Stimulated activated CD8-positive, alpha-beta memory T cell treated with anti-CD3 and anti-CD28 coated beads, Interleukin-4, amount 100 ng/mL, for 48 hours (primary cell): ENCODE data around the gene ZACN.
"Not testable (repeated sequence)": the region's sequence is repeated elsewhere in the genome, so short reads cannot be mapped to it uniquely, and the experiment has no call there.

Experiments used
- DNase-seq: peaks from one replicate; pipeline ENCODE4 v3.0.0-alpha.2; 2020

The ZACN gene

DNA sequence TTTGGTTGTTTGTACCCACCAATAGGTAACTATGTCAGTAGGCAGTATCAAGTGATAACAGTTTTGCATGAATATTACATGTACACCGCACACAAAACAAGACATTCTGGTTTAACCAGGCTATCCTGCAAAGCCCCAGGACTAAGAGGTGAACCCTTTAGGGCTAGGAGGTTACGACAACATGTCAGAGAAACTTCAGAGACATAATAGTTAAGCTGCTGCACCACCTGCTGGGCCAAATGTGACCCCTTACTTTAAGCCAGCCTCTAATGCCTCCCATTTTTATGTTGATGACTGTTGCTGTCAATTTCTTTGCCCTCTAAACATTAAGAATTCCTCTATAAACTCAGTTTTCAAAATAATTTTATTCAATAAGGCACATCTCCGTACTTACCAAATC lies 22.1 kb upstream of the ZACN start:
- no peak for DNase-seq

DNA sequence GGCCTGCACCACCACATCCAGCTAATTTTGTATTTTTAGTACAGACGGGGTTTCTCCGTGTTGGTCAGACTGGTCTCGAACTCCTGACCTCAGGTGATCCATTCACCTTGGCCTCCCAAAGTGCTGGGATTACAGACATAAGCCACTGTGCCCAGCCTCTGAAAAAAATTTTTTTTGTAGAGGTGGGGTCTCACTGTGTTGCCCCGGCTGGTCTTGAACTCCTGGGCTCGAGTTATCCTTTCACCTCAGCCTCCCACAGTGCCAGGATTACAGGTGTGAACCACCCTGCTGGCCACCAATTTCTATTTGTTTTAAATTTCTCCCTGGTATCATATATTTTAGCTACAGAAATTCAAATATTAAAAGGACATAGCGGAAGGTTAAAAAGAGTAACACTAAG lies 20.7 kb upstream of the ZACN start:
- not testable (repeated sequence) for DNase-seq

DNA sequence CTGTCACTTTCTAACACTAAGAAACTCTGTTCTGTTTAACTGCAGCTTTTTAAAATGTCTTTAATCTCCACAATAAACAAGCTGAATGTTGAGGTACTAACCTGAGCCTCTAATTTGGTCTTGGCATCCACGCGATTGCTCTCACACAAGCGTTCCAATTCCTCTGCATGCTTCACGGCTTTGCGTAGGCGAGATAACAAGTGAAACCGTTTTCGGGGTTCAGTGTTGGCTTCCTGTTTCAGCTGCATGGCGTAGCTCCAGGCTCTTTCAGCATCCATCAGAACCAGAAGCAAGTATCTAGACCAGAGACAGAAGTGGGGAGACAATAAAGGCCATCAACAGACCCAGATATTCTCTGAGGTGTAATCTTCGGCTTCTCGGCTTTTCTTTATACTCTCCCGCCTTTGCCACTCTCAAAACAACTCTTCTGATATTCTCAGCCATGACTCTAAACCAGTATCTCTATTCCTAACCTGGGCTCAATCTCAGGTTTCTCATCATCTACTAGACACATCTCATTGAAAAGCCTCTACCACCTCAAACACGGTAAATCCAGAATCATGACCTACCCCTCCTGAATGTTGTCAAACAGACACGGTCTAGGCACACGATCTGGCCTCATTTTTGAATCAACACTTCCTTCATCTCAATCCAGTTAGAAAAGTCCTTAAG lies 15.0 kb upstream of the ZACN start:
- DNase-seq: peak; percentile 62

DNA sequence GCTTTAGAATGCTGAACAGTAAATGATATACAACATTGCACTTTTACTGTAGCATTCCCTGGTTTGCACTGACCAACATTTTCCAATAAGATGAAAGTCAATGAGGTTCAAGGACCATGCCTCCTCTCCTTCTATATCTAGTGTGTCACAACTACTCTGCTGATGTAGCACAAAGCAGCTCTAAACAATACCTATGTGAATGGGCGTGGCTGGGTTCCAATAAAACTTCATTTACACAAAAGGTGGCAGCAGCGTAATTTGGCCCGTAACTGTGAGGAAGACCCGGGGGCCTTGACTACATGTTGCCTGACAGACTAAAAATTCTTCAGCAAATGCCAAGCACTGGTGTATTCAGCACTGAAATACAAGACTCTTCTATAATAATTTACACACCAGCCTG lies 13.2 kb upstream of the ZACN start:
- no peak for DNase-seq

DNA sequence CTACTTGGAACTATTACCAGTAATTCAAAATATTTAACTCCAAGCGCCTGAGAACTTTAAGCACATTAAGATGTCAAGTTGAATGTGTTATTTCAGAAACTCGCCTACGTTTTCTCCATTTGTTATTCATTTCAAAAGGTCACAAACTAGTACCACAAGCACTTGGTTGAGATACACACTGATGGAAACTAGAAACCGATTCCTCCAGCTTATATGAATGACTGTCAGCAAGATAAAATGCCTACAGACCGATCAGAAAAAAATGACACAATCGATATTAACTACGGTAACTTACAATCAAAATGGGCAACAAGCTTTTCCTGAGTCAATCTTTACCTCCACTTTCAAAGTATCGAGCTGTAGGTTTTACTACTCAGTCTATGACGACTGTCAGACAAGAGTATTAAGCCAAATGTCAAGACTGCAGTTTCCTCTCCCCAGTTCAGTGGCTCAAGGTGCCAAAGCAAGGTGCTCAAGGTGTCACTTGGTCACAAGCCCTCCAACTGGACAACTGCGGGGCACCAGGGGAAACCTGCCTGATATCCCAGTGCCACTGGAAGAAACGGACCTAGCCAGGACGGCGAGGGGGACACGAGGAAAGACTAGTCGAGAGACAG lies 7.3 kb upstream of the ZACN start:
- DNase-seq: peak; percentile 63

DNA sequence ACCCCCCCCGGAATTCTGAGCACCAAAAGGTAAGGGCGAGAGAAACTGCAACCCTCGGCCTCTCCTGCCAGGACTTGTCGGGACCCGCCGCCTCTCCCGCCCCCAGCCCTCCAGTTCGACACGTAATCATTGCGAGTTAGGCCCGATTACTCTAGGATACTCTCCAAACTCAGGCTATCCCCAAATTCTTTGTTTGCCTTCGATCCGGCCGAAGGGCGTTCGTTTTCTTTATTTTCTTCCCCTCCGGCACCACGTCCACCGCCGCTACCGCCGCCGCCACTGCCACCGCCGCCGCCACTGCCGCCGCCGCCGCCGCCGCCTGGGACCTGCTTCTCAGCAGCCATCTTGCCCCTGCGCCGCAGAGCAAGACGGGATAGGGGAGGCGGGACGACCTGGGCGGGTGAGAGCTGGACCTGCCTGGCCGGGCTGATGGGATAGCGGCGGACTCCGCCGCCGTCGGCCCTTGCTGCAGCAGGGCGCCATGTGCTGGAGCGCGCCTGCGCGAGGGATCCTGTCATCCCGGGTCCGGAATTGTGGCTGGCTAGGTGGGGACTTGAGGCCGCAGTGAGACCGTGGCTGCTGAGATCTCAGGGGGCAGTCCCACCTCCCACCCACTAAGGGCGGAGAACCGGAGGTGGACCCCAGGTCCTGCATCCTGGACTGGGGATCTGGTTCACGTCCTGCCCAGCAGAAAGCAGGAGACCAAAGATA lies 6.7 kb upstream of the ZACN start, which contains the start of gene SRP68:
Gene SRP68 (minus strand): TSS at position 370 of the 711 bp plus-strand sequence. CDS start 26 bp downstream, at position 344.
- peak; percentile 90 for DNase-seq

DNA sequence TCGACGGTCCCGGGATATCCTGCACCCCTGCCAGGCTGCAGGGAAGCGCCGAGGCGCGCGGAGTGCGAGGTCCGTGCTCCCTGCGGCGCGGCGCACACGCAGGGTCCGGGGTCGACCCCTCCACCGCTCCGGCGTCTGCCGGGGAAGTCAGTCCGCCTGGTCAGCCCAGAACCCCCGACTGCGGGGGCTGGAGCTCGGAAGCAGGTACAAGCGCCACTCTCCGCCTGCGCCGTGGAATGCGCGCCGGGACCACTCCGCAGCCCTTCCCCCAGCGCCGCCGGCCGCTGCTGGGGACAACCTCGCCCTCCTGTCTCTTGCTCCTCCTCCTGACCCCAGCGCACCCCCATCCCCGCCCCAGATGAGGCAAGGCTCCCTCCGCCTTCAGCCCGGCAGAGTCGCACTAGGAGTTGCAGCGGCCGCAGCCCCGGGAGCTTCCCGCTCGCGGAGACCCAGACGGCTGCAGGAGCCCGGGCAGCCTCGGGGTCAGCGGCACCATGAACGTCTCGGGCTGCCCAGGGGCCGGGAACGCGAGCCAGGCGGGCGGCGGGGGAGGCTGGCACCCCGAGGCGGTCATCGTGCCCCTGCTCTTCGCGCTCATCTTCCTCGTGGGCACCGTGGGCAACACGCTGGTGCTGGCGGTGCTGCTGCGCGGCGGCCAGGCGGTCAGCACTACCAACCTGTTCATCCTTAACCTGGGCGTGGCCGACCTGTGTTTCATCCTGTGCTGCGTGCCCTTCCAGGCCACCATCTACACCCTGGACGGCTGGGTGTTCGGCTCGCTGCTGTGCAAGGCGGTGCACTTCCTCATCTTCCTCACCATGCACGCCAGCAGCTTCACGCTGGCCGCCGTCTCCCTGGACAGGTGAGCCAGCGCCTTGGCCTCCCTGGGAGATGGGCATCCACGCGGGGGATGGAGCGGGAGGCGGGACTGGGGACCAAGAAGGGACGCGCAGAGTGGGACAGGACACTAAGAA lies 4.3 kb upstream of the ZACN start, which contains the start of gene GALR2:
Gene GALR2 (plus strand): TSS at position 392 of the 974 bp plus-strand sequence. CDS start 103 bp downstream, at position 495.
- DNase-seq: no peak

DNA sequence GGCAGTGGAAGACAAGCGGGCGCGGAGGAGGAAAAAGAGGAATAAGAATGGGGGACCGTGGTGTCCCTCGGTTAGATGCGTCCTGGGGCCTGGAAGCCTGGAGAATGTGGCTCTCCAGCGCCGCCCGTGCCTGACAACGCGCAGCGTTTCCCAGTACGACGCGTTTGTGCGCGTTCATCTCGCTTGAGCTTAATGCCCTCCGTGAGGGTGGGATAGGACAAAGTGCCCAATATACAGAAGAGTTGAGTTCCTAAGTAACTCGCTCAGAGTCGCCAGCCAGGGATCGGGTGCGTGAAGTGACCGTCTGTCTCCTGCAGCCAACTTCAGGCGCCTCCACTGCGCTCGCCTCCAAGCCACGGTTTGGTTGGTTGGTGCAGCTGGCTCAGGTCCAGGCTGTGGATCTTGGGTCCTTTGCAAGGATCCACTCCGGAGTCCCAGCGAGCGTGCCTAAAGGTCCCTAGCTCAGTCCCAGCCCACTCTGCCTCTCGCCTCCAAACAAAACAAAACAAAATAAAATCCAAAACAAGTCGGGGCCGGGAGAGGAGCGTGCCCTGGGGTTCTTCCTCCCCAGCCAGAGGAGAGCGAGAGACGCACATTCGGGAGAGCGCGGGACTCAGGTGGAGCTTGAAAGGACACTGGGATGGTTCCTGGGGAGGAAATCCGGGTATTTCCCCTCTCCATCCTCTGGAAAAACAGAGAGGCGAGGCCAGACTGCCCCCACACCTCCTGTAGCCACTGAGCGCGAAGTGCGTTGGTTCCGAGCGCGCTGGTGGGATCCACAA lies 3.4 kb upstream of the ZACN start:
- peak; percentile 50 for DNase-seq

DNA sequence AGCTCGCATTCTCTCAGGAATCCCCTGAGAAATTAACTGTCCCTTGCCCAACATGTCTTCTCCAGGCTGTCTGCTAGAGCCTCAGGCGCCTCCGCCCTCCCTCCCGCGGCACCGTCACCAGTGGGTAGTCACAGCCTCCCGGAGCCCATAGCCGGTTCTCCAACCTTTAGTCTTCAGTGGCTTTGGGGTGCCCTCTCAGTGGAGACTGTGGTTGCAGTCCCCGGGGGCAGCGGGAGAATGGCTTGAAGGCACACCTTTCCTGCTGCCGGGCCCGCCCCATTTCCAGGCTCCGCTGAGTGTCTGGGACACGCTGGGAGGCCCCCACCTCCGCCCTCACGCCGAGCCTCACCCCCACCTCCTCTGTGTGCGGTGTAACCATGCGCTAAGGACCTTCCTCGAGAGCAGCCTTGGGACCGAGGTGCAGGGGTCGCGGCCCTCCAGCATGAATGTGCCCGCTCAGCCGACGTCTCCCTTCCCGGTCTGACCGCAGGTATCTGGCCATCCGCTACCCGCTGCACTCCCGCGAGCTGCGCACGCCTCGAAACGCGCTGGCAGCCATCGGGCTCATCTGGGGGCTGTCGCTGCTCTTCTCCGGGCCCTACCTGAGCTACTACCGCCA lies 2.7 kb upstream of the ZACN start:
- DNase-seq: no peak

DNA sequence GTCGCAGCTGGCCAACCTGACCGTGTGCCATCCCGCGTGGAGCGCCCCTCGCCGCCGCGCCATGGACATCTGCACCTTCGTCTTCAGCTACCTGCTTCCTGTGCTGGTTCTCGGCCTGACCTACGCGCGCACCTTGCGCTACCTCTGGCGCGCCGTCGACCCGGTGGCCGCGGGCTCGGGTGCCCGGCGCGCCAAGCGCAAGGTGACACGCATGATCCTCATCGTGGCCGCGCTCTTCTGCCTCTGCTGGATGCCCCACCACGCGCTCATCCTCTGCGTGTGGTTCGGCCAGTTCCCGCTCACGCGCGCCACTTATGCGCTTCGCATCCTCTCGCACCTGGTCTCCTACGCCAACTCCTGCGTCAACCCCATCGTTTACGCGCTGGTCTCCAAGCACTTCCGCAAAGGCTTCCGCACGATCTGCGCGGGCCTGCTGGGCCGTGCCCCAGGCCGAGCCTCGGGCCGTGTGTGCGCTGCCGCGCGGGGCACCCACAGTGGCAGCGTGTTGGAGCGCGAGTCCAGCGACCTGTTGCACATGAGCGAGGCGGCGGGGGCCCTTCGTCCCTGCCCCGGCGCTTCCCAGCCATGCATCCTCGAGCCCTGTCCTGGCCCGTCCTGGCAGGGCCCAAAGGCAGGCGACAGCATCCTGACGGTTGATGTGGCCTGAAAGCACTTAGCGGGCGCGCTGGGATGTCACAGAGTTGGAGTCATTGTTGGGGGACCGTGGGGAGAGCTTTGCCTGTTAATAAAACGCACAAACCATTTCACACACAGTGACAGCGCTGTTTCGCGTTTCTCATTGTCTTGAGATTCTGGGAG lies 2.0 kb upstream of the ZACN start:
- peak; percentile 45 for DNase-seq

DNA sequence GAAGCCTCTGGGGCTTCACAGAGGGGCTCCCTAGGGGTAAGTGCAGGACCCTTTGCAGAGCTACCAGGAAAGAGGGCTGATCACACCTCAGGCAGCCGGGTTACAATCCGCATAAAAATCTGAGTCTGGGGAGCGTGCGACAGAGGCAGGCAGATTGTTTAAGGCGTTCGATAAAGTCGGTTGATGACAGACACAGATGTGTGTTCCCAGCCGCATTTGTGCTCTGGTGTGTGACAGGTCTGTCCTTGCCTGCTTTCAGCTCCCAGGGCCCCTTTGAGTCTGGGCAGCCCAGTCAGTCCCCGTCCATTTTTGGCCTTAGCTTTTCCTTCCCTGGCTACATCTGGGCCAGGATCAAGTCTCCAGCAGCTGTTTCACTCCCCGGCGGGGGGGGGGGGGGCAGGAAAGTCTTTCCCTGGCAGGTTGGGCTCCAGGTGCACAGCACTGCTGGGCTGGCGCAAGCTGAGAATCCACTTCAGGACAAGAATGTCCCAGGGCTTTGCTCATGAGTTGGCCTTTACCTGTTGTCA lies 1.3 kb upstream of the ZACN start:
- DNase-seq: no peak

DNA sequence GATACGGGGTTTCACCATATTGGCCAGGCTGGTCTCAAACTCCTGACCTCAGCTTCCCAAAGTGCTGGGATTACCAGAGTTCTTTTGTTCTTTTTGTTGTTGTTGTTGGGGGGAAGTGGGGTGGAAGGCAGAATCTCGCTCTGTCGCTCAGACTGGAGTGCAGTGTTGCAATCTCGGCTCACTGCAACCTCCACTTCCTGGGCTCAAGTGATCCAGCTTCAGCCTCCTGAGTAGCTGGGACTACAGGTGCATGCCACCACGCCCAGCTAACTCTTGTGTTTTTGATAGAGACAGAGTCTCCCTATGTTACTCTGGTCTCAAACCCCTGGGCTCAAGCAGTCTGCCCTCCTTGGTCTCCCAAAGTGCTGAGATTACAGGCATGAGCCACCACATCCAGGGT lies 612 bp upstream of the ZACN start:
- DNase-seq: not testable (repeated sequence)

DNA sequence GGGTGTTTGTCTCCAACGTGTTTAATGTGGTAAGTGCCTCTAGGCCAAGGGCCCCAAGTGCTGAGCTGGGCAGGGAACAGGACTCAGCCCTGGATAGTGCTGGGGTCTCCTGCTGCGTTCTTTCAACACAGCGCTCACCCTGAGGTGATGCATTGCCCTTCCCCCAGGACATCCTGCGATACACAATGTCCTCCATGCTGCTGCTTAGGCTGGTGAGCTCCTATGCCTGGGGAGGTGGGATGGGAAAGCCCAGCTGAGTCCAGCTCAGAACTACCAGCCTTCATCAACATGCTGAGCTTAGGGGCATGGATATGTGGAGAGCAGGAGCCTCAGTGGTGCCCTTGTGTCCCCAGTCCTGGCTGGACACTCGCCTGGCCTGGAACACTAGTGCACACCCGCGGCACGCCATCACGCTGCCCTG lies 563 bp downstream of the ZACN start:
- no peak for DNase-seq

DNA sequence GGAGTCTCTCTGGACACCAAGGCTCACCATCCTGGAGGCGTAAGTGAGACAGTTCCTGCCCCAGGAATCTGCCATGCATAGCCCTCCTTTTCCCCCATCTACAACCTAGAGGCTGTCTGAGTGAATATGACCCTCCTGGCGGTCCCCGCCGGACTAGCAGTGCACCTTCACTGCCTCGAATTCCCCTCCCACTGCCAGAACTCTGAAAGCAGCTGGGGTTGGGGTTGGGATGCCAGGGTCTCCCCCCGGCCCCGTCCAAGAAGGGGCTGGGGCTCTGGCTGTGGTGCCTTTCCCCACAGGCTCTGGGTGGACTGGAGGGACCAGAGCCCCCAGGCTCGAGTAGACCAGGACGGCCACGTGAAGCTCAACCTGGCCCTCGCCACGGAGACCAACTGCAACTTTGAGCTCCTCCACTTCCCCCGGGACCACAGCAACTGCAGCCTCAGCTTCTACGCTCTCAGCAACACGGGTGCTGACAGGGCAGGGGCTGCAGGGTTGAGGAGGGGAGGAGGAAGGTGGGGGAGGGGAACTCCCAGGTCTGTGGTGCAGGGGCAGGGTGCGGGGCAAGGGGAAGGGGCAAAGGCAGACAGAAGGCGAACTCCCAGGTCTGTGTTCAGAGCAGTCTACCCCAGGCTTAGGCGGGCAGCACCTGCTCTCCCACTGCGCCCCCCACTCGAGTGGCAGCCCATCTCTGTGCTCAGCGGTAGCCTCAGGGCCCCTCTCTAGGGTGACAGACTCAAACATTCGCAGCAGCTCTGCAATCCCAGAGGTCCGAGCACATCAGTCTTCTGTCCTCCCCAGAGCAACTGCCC lies 1.2 kb downstream of the ZACN start:
- peak; percentile 40 for DNase-seq

DNA sequence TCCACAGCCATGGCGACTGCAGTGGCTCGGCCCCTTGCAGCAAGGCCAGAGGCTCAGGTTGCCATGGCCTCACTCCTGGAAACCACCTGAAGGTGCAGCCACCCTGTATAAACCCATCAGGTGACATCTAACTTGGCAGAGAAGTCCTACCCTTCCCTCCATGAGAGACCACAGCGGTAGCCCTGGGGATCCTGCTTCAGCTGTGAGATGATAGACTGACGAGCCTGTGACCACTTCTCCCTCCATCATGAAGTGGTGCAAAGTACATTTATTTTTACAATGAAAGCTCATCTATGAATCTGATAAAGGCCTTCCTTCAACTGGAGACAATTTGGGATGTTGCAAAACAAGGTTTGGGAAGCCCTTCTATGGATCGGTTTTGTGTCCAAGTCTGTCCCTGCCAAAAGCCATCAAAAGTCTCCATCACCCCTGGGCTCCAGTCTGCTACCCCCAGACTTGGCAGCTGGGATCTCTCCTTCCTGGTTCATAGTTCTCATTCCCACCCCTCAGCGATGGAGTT lies 1.8 kb downstream of the ZACN start:
- no peak for DNase-seq

DNA sequence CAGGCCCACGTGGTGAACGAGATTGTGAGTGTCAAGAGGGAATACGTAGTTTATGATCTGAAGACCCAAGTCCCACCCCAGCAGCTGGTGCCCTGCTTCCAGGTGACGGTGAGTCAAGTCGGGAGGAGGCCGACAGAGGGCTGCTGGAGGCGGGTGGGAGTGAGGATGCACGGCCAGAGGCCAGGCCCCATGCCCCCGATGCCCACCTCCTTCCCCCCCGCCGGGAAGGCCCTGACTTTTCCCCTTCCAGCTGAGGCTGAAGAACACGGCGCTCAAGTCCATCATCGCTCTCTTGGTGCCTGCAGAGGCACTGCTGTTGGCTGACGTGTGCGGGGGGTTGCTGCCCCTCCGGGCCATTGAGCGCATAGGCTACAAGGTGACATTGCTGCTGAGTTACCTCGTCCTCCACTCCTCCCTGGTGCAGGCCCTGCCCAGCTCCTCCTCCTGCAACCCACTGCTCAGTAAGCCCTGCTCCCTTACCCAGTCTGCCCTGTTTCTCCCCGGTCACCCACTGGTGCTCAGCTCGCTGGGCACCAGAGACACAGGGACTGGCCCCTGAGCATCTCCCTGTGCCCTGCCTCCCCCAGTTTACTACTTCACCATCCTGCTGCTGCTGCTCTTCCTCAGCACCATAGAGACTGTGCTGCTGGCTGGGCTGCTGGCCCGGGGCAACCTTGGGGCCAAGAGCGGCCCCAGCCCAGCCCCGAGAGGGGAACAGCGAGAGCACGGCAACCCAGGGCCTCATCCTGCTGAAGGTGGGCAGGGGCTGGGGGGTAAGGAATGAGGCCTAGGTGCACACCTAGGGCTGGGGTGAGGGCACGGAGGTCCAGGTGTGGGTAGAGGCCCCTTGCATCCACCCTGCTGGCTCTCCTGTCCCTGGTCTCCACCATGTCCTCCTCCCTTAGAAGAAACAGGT lies 2.6 kb downstream of the ZACN start:
- DNase-seq: no peak

DNA sequence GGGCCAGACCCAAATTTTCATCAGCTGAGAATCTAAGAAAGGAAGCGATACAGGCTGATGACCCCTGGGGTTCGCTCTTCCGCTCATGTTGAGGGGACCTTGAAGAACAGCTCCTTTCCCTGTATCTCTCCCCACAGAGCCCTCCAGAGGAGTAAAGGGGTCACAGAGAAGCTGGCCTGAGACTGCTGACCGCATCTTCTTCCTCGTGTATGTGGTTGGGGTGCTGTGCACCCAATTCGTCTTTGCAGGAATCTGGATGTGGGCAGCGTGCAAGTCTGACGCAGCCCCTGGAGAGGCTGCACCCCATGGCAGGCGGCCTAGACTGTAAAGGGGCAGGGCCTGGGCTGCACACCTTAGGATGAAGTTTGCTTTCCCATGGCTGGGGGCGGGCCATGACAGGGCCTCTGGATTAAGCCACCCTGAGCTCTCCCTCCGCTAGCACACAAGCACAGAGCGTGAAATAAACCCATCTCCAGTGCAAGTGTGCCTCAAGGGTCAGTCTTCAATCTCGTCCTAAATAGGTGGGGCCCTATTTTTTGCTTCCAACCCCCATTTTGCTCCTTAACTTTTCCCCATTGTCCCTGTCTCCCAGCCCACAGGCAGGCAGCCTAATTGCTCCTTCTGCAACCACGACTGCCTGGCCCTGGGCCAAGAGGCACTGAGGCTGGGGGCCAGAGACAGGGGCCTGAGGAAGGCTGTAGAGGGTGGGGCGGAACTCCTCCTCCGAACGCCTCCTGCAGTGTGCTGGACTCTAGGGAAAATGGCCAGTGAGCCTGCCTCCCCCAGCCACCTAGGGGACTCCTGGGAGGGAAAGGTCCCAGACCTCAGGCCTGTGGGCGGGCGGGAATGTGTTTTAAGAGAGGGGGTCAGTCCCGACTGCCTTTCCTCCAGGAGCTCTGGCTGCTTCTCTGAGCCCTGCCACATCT lies 3.6 kb downstream of the ZACN start:
- no peak for DNase-seq
